ENCODE results near the gene SOX9.

SOX9 gene

DNA sequence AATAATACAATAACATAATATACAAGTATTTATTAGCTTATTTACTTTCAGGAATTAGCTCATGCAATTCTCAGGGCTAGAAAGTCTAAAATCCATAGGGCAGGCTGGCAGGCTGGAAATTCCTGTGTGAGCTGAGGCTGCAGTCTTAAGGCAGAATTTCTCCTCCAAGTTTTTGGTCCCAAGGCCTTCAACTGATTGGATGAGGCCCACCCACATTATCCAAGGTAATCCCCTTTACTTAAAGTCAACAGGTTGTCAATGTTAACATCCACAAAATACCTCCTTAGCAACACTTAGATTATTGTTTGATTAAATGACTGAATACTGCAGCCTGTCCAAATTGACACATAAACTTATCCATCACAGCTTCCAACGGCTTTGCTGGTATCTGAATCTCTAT lies 32.9 kb upstream of the SOX9 start:
- Histone ChIP-seq H3K79me2 (ENCODE audit: insufficient read depth, low read length) (no peaks in the 10 kb centered on the region), H3F3A (ENCODE audit: low read depth) (no peaks in the 10 kb centered on the region), H3K36me3 (ENCODE audit: insufficient read depth, low read length) (no peaks in the 10 kb centered on the region), H3K9me2 (replicated peaks; ENCODE audit: low read depth, low read length) (no peaks in the 10 kb centered on the region), H3K27me3 (ENCODE audit: insufficient read depth, low read length, poor library complexity, severe bottlenecking) (no peaks in the 10 kb centered on the region), H3K4me3 (ENCODE audit: low read length, poor library complexity, severe bottlenecking) (no peak overlapping the region), H2AFZ (ENCODE audit: low read length) (no peak overlapping the region), H4K20me1 (ENCODE audit: insufficient read depth, low read length, poor library complexity, severe bottlenecking) (no peaks in the 10 kb centered on the region), H3K9me3 (ENCODE audit: insufficient read depth, low read depth, low read length) (peaks cover 3% of the 10 kb centered on the region; the same call in 1 of the 2 replicates), H3K4me1 (ENCODE audit: insufficient read depth, low read length, poor library complexity, severe bottlenecking) (no peaks in the 10 kb centered on the region), H3K4me2 (ENCODE audit: low read depth, low read length, poor library complexity, severe bottlenecking) (no peak overlapping the region), H3K9ac (ENCODE audit: low read depth, low read length, poor library complexity, severe bottlenecking) (no peak overlapping the region)
- TF ChIP-seq, protein P1, sequence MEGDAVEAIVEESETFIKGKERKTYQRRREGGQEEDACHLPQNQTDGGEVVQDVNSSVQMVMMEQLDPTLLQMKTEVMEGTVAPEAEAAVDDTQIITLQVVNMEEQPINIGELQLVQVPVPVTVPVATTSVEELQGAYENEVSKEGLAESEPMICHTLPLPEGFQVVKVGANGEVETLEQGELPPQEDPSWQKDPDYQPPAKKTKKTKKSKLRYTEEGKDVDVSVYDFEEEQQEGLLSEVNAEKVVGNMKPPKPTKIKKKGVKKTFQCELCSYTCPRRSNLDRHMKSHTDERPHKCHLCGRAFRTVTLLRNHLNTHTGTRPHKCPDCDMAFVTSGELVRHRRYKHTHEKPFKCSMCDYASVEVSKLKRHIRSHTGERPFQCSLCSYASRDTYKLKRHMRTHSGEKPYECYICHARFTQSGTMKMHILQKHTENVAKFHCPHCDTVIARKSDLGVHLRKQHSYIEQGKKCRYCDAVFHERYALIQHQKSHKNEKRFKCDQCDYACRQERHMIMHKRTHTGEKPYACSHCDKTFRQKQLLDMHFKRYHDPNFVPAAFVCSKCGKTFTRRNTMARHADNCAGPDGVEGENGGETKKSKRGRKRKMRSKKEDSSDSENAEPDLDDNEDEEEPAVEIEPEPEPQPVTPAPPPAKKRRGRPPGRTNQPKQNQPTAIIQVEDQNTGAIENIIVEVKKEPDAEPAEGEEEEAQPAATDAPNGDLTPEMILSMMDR (conservative IDR thresholded peaks at IDR 0.05; ENCODE audit: low read length): no peak
- TF ChIP-seq EZH2phosphoT487 (IDR thresholded peaks at IDR 0.05; ENCODE audit: borderline replicate concordance): no peak

DNA sequence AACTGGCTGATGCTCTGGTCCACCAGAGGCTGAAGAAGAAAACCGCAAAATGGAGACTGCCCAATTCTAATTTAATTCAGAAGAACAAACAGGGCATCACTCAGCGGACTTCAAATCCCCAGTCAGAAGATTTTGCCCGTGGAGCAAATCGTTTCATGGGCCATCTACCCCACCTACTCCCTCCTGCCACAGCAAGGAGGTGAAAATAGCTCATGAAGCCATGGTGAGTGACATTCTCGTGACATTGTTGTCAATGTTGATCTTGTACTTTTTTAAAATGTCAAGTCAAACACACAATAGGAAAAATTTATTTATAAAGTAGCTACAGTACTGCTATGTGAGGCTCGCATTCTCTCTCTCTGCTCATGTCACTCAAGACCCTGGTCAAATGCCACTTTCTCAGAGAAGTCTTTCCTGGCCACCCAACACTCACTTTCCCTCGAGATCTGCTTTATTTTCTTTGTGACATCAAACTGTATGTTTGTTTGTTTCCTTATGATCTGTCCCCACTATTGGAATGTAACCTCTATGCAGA lies 31.3 kb upstream of the SOX9 start:
- TF ChIP-seq, protein P1 (conservative IDR thresholded peaks at IDR 0.05; ENCODE audit: low read length): no peak
- no peak for TF ChIP-seq EZH2phosphoT487 (IDR thresholded peaks at IDR 0.05; ENCODE audit: borderline replicate concordance)

GRCh38 chr17:72090108-72090507 lies 30.7 kb upstream of the SOX9 start:
- Histone ChIP-seq H3K79me2 (ENCODE audit: insufficient read depth, low read length) (no peaks in the 10 kb centered on the region), H3K36me3 (ENCODE audit: insufficient read depth, low read length) (no peaks in the 10 kb centered on the region), H3K9ac (ENCODE audit: low read depth, low read length, poor library complexity, severe bottlenecking) (no peak overlapping the region), H3K9me2 (replicated peaks; ENCODE audit: low read depth, low read length) (no peaks in the 10 kb centered on the region), H2AFZ (ENCODE audit: low read length) (no peak overlapping the region), H3K27me3 (ENCODE audit: insufficient read depth, low read length, poor library complexity, severe bottlenecking) (no peaks in the 10 kb centered on the region), H3F3A (ENCODE audit: low read depth) (no peaks in the 10 kb centered on the region), H3K4me2 (ENCODE audit: low read depth, low read length, poor library complexity, severe bottlenecking) (no peak overlapping the region), H3K4me3 (ENCODE audit: low read length, poor library complexity, severe bottlenecking) (no peak overlapping the region), H3K9me3 (ENCODE audit: insufficient read depth, low read depth, low read length) (peaks cover 3% of the 10 kb centered on the region; the same call in 1 of the 2 replicates), H4K20me1 (ENCODE audit: insufficient read depth, low read length, poor library complexity, severe bottlenecking) (no peaks in the 10 kb centered on the region), H3K4me1 (ENCODE audit: insufficient read depth, low read length, poor library complexity, severe bottlenecking) (no peaks in the 10 kb centered on the region)
- TF ChIP-seq EZH2phosphoT487 (IDR thresholded peaks at IDR 0.05; ENCODE audit: borderline replicate concordance): no peak
- TF ChIP-seq, protein P1 (conservative IDR thresholded peaks at IDR 0.05; ENCODE audit: low read length): no peak

More for the DNA sequence above, 31.3 kb upstream of the SOX9 start:
- no peaks in the 10 kb centered on the region for H3K27me3 ChIP-seq (ENCODE audit: insufficient read depth, low read length, poor library complexity, severe bottlenecking)
- H4K20me1 ChIP-seq (ENCODE audit: insufficient read depth, low read length, poor library complexity, severe bottlenecking): no peaks in the 10 kb centered on the region
- no peak overlapping the region for H2AFZ ChIP-seq (ENCODE audit: low read length)
- H3K4me3 ChIP-seq (ENCODE audit: low read length, poor library complexity, severe bottlenecking): no peak overlapping the region
- H3K4me1 ChIP-seq (ENCODE audit: insufficient read depth, low read length, poor library complexity, severe bottlenecking): no peaks in the 10 kb centered on the region
- no peak overlapping the region for H3K4me2 ChIP-seq (ENCODE audit: low read depth, low read length, poor library complexity, severe bottlenecking)
- no peaks in the 10 kb centered on the region for H3K79me2 ChIP-seq (ENCODE audit: insufficient read depth, low read length)
- H3K9me3 ChIP-seq (ENCODE audit: insufficient read depth, low read depth, low read length): peaks cover 3% of the 10 kb centered on the region; the same call in 1 of the 2 replicates
- no peaks in the 10 kb centered on the region for H3K36me3 ChIP-seq (ENCODE audit: insufficient read depth, low read length)
- no peaks in the 10 kb centered on the region for H3F3A ChIP-seq (ENCODE audit: low read depth)
- no peaks in the 10 kb centered on the region for H3K9me2 ChIP-seq (replicated peaks; ENCODE audit: low read depth, low read length)
- H3K9ac ChIP-seq (ENCODE audit: low read depth, low read length, poor library complexity, severe bottlenecking): no peak overlapping the region

All from Loucy (cell line).